SKM-1 (cell line): ENCODE results near the gene E4F1.

ENCODE experiments used
- DNase-seq: peaks from one replicate; lab custom pipeline; 2025; ENCODE audit not compliant: unreplicated experiment; lab: John Stamatoyannopoulos, UW

The E4F1 gene, protein sequence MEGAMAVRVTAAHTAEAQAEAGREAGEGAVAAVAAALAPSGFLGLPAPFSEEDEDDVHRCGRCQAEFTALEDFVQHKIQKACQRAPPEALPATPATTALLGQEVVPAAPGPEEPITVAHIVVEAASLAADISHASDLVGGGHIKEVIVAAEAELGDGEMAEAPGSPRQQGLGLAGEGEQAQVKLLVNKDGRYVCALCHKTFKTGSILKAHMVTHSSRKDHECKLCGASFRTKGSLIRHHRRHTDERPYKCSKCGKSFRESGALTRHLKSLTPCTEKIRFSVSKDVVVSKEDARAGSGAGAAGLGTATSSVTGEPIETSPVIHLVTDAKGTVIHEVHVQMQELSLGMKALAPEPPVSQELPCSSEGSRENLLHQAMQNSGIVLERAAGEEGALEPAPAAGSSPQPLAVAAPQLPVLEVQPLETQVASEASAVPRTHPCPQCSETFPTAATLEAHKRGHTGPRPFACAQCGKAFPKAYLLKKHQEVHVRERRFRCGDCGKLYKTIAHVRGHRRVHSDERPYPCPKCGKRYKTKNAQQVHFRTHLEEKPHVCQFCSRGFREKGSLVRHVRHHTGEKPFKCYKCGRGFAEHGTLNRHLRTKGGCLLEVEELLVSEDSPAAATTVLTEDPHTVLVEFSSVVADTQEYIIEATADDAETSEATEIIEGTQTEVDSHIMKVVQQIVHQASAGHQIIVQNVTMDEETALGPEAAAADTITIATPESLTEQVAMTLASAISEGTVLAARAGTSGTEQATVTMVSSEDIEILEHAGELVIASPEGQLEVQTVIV

DNA sequence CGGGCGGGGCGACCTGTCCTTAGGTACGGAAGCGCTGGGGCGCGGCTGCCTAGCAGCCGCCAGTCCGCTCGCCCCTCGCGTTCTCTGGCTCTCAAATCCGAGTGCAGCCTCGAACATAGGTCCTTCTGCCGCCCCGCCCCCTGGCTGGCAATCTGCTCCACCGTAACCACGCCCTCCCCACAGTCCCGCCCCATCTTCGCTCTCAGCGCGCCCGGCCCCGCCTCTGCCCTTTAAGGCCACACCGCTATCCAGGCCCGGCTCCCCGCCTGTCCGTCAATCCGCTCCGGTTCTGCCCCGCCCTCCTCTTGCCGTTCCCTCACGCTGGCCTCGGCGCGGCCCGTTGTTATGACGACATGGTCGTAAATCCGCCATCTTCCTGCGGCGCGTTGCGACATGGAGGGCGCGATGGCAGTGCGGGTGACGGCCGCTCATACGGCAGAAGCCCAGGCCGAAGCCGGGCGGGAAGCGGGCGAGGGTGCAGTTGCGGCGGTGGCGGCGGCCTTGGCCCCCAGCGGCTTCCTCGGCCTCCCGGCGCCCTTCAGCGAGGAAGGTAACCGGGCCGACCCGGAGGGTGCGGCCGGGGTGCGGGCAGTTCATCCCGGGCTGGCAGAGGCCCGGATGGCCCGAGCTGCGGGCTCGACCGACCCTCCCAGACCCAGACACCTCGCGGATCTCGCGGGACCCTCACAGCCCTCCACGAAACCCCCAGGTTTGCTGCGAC is at the start of gene E4F1:
Gene E4F1, plus strand, starts transcription at position 371 of the 721 bp plus-strand sequence. Its CDS starts 23 bp downstream, at position 394.
- peak; percentile 99 for DNase-seq

GRCh38 chr16:2173916-2174315 is 49.5 kb upstream of the E4F1 start:
- no peak for DNase-seq

GRCh38 chr16:2174396-2175131 is 48.8 kb upstream of the E4F1 start:
- DNase-seq, result no peak

DNA sequence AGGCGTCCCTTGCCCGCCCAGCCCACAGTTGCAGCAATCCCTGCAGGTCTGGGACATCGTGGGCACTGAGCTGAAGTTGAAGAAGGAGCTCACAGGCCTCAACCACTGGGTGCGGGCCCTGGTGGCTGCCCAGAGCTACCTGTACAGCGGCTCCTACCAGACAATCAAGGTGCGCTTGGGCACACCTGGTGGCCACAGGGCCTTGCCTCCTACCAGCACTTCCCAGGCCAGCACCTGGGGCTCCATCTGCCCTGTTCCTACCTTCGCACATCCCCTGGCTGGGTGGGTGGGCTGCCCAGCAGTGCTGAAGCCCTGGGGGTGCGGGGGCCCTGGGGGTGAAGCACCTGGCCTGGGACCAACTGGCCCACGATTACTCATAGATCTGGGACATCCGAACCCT is 47.9 kb upstream of the E4F1 start:
- no peak for DNase-seq

GRCh38 chr16:2176047-2176446 is 47.3 kb upstream of the E4F1 start:
- DNase-seq, result no peak

GRCh38 chr16:2177101-2177500 is 46.3 kb upstream of the E4F1 start:
- no peak for DNase-seq

GRCh38 chr16:2177561-2177960 is 45.8 kb upstream of the E4F1 start:
- no peak for DNase-seq

DNA sequence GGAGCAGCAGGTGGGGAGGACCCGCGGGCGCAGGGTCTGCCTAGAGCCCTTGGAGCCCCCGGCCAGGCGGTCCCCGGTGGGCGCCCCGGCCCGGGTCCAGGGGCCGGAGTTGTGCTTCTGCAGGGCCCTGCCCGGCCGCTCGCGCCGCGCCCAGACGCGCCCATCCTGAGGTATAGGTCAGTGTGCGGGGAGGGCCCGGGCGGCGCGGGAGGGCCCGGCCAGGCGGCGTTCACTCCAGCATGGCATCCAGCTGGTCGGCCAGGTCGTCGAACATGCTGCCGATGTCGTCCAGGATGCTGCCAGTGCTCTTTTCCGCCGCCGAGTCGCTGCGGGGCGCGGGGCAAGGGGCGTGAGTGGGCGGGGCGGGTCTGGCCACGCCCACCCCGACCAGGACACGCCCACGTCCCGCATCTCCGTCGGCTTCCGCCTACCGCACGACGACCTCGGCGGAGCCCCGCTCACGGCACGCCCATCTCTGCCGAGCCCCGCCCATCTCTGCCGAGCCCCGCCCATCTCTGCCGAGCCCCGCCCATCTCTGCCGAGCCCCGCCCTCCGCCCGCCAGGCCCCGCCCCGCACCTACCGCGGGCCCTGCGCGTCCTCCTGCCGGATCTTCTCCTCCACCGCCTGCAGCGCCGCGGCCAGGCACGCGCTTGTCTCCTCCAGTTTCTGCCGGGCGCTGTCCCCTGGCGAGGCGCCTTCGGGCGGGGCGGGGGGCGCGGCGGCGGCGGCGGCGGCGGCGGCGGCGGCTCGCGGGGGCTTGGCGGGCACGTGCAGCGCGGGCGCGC is 44.9 kb upstream of the E4F1 start:
- no peak for DNase-seq

- DNase-seq, result no peak
Observed at GRCh38 chr16:2179107-2179501, 44.3 kb upstream of the E4F1 start.

- no peak for DNase-seq
Observed at GRCh38 chr16:2179576-2179975, 43.8 kb upstream of the E4F1 start.

GRCh38 chr16:2180461-2180860 is 42.9 kb upstream of the E4F1 start:
- no peak for DNase-seq

DNA sequence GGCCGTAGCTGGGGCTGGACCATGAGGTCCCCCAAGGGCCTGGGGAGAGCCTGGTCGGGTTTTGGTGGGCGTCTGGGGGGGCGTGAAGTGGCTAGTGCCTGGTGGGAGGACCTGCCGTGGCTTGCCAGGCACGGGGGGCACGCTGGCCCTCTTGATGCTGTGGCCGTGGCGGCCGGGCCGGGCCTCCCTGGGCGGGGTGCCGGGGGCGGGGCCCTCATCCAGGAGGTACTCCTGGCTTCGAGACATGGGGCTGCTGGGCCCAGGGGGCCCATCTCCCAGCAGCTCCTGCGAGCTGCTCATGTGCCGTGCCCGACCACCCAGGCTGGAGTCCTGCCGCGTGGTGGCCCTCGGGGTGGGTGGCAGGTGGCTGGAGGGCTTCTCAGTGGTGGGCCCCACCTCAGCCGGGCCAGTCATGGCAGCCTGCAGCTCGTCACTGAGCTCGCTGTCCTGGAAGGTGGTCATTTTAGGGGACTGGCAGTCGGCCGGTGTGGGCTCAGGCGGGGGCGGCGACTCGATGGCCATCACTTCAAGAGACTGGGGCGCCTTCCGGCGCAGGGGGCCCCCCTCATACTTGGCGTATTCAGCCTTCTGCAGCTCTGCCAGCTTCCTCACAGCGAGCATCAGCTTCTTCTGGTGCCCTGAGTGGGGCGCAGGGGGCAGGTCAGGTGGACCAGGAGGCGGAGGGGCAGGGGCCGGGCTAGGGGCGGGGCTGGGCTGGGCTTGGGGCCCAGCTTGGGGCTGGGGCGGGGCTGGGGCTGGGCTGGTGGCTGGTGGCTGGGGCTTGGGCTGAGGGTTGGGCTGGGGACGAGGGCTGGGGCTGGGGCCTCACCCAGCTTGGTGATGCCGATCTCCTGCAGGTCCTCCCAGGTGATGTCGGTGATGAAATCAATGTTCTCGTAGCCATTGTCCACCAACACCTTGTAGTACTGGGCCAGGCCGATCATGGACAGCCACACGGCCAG is 42.1 kb upstream of the E4F1 start:
- DNase-seq, result no peak

DNA sequence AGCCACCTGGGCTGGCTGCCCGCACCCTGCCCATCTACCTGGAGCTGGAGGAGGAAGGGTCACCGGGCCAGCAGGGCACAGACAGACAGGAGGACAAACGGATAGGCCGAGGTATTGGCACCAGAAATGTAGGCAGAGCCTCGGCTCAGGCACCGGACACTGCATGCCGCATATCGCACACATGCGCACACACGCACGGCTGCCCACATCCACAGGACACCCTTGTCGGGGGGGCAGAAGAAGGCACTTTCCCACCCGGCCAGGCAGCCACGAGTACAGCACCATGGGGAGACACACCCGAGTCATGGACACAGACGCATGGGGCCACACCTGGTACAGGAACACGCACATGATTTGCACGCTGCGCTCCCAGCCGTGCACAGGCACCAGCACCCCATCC is 41.4 kb upstream of the E4F1 start:
- no peak for DNase-seq

GRCh38 chr16:2183671-2184070 is 39.7 kb upstream of the E4F1 start:
- no peak for DNase-seq

DNA sequence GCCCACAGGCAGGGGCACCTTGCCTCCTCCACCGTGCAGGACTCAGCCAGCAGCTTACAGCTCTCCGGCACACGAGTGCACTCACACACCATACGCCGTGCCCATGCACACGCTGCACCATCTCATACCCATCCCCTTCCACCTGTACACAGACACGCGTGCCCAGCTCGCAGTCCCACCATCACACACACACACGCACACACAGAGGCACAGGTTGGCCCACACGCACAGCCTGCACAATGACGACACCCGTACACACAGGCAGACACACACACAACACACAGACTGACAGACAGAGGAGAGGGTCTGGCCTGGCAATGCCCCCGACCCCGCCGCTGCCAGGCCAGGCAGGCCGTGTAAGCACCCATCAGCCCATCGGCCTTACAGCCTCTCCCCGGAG is 39.0 kb upstream of the E4F1 start:
- DNase-seq, result no peak

DNA sequence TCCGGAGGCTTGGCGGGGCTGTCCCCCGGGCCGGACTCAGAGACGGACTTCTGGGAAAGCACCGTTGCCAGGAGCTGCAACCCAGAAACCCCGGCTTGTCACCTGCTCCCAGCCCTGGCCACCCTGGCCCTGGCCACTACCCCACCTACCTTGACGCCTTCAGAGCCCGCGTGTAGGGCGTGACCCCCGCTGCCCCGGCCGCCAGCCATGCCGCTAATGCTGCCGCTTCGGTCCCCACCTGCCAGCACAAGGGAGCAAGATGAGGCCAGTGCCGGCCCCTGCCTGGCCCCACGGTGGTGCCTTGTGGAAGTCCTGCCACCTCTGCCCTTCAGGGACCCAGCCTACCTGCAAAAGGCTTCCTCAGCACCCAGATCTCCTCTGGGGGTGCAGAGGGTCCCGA is 38.4 kb upstream of the E4F1 start:
- no peak for DNase-seq

DNA sequence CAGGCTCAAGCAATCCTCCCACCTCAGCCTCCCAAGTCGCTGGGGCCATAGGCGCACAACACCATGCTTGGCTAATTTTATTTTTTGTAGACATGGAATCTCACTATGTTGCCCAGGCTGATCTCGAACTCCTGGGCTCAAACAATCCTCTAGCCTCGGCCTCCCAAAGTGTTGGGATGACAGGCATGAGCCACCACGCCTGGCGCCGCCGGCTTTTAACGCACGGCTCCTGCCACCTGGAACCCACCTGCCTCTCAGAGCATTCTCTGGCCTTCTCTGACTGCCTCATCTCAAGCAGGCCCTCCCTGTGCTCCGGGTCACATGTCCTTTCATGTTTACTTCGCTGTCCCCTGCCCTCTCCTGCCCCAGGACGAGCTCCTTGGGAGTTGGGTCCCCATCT is 37.3 kb upstream of the E4F1 start:
- no peak for DNase-seq

DNA sequence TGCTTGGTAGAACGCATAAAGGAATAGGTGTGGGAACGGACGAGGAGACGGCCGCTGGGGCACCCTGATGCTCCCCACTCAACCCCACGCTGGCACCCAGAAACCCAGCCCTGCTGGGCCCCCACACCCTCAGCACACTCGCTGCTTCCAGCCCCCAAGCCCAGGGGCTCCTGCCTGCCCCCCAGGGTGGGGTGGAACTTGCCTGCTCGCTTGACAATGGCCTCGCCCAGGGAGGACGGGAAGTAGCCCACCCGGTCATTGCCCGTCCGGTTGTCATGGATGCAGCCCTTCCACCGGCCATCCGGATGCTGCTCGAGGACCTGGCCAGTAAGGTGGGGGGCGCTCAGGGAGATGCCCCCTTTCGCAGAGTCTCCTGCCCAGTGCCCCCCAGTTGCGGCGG is 36.9 kb upstream of the E4F1 start:
- no peak for DNase-seq

- no peak for DNase-seq
Observed at GRCh38 chr16:2187212-2187611, 36.2 kb upstream of the E4F1 start.
